CD14-positive monocyte (primary cell): ENCODE measurements around the gene TCEANC. TPM values are rescaled to one million over a fixed set of nuclear protein-coding genes. Genes with fewer than 3 reads are reported as not detected.

Experiments used
- DNase-seq, 3 donors: peaks; one replicate each; pipeline ENCODE4 v3.0.0-alpha.2; 2011 to 2022
- H2AFZ ChIP-seq: 2 replicates; pipeline ENCODE4 v1.6.0; 2012; ENCODE audit warnings: mild to moderate bottlenecking, low read depth, low read length, inconsistent platforms; ENCODE audit not compliant: insufficient read depth, poor library complexity, severe bottlenecking
- H3K27ac ChIP-seq, 2 donors: 1 replicate in 1 of 2; 2 replicates in 1 of 2; pipeline ENCODE4 v1.5.1; 2012 to 2013; ENCODE audit warnings: low read length in 2 of 2, control low read depth in 1 of 2, inconsistent platforms in 1 of 2, low read depth in 1 of 2, mild to moderate bottlenecking in 1 of 2
- H3K27me3 ChIP-seq, 2 donors: one replicate each; pipeline versions ENCODE4 v1.6.0 to v1.6.1; 2011 to 2013; ENCODE audit warnings: low read length in 2 of 2; ENCODE audit not compliant: control insufficient read depth in 2 of 2, insufficient read depth in 2 of 2
- H3K36me3 ChIP-seq, 2 donors: replicated peaks in 1 of 2; 1 replicate in 1 of 2; 2 replicates in 1 of 2; pipeline versions ENCODE4 v1.5.1 to v1.6.1; 2012 to 2013; ENCODE audit warnings: low read length in 2 of 2, control low read depth in 1 of 2, inconsistent platforms in 1 of 2, mild to moderate bottlenecking in 1 of 2; ENCODE audit not compliant: insufficient read depth in 2 of 2, control insufficient read depth in 1 of 2
- H3K4me1 ChIP-seq, 2 donors: 1 replicate in 1 of 2; 2 replicates in 1 of 2; pipeline versions ENCODE4 v1.5.1 to v1.6.1; 2012 to 2013; ENCODE audit warnings: low read length in 2 of 2, control low read depth in 1 of 2, inconsistent platforms in 1 of 2, mild to moderate bottlenecking in 1 of 2, moderate library complexity in 1 of 2; ENCODE audit not compliant: insufficient read depth in 2 of 2, control insufficient read depth in 1 of 2
- H3K4me2 ChIP-seq: replicated peaks from 2 replicates; pipeline ENCODE3; 2012; ENCODE audit warnings: low read length, moderate library complexity, mild to moderate bottlenecking; ENCODE audit not compliant: poor library complexity, severe bottlenecking; ENCODE audit errors: extremely low read depth
- H3K4me3 ChIP-seq, 3 experiments: fragments of 200-600 bp in 1 of 3; sonication (generic) in 1 of 3; replicated peaks in 1 of 3; 1 replicate in 2 of 3; 2 replicates in 1 of 3; pipeline ENCODE4 v1.5.1; 2011 to 2013; ENCODE audit warnings: low read length in 3 of 3, mild to moderate bottlenecking in 3 of 3, control low read depth in 2 of 3, low read depth in 2 of 3, inconsistent platforms in 1 of 3, moderate library complexity in 1 of 3
- H3K79me2 ChIP-seq: 2 replicates; pipeline ENCODE4 v1.6.0; 2012; ENCODE audit warnings: mild to moderate bottlenecking, control low read depth, inconsistent platforms, low read length, moderate library complexity; ENCODE audit not compliant: insufficient read depth
- H3K9ac ChIP-seq: 2 replicates; pipeline ENCODE4 v1.6.0; 2017; ENCODE audit warnings: low read length, mild to moderate bottlenecking; ENCODE audit not compliant: insufficient read depth, poor library complexity, severe bottlenecking
- H3K9me3 ChIP-seq, 2 donors: replicated peaks in 1 of 2; 1 replicate in 1 of 2; 2 replicates in 1 of 2; pipeline versions ENCODE4 v1.5.1 to v1.6.1; 2012 to 2013; ENCODE audit warnings: low read length in 2 of 2, control low read depth in 1 of 2; ENCODE audit not compliant: control insufficient read depth in 1 of 2, insufficient read depth in 1 of 2
- H4K20me1 ChIP-seq: 2 replicates; pipeline ENCODE4 v1.6.0; 2012; ENCODE audit warnings: mild to moderate bottlenecking, low read length, control low read depth, moderate library complexity; ENCODE audit not compliant: insufficient read depth
- H3K27ac Mint-ChIP-seq, 7 donors: one replicate each; pipeline ENCODE4 v1.8.0; 2020; ENCODE audit warnings: mild to moderate bottlenecking in 7 of 7, mixed read lengths in 7 of 7, moderate library complexity in 6 of 7, inconsistent platforms in 2 of 7
- H3K27me3 Mint-ChIP-seq, 3 donors: one replicate each; pipeline ENCODE4 v1.8.0; 2021 to 2022; ENCODE audit warnings: low read depth in 3 of 3, mild to moderate bottlenecking in 3 of 3, mixed read lengths in 3 of 3, moderate library complexity in 3 of 3, inconsistent platforms in 1 of 3
- H3K36me3 Mint-ChIP-seq, 2 donors: one replicate each; pipeline ENCODE4 v1.8.0; 2020; ENCODE audit warnings: mixed read lengths in 2 of 2, inconsistent platforms in 1 of 2, mild to moderate bottlenecking in 1 of 2
- H3K4me1 Mint-ChIP-seq: one replicate; pipeline ENCODE4 v1.8.0; 2020; ENCODE audit warnings: mild to moderate bottlenecking, mixed read lengths
- H3K4me3 Mint-ChIP-seq, 2 donors: one replicate each; pipeline ENCODE4 v1.8.0; 2020; ENCODE audit warnings: mild to moderate bottlenecking in 2 of 2, mixed read lengths in 2 of 2, moderate library complexity in 1 of 2
- H3K9me3 Mint-ChIP-seq, 7 donors: one replicate each; pipeline ENCODE4 v1.8.0; 2020 to 2022; ENCODE audit warnings: mixed read lengths in 7 of 7, mild to moderate bottlenecking in 6 of 7, moderate library complexity in 6 of 7, inconsistent platforms in 2 of 7
- WGBS: methylation state at CpG from one replicate; pipeline ENCODE4 v1.1.5; 2013; ENCODE audit warnings: missing lambda C conversion rate; ENCODE audit not compliant: insufficient coverage; 5-methylcytosine and 5-hydroxymethylcytosine counted together
- intact Hi-C, 2 donors: fragments of 100-400 bp; cut with micrococcal nuclease; formaldehyde crosslinking; loops; one replicate each; pipeline versions ENCODE4 v1.15.0 to v1.15.1; 2023
- polyA plus RNA-seq, 3 donors: library from polyadenylated mRNA; depleted of rRNA in 1 of 3; unstranded in 2 of 3; stranded (reverse) in 1 of 3; fragments of 300-500 nt in 2 of 3; fragments of >200 nt in 1 of 3; fragmentation: Illumina TruSeq in 2 of 3; gene quantifications; 1 replicate in 2 of 3; 2 replicates in 1 of 3; pipeline ENCODE4 v1.2.3, GENCODE V29; 2012 to 2021
- TF ChIP-seq, protein P1 (sequence below): fragments of 200-600 bp; IDR thresholded peaks from one replicate; pipeline ENCODE4 v1.8.0; 2022; ENCODE audit warnings: antibody characterized with exemption, mild to moderate bottlenecking

TCEANC gene
- polyA plus RNA-seq, 3 donors: 1.6 to 2.8 (median 1.9) TPM

DNA sequence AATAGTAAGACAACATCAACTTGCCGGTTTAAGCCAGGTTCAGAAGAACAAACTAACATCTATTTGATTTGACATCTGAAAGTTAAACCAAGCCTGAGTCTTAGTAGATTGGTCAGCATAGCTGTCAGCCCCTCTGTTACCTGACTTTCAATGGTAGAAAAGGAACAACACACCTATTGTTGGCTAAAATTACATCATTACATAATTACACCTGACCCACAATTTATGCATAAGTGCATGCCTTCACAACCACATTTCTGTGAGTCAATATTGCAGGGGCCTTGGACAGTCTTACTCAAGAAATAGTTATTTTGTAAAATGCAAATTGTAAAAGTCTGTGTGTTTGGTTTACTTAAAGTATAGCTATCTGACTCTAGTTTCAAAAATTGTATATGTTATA is 47.3 kb upstream of the TCEANC start:
- H3K79me2 ChIP-seq: no peaks in the 10 kb centered on the region
- H3K36me3 ChIP-seq: no peaks in the 10 kb centered on the region
- Mint-ChIP-seq H3K4me3 (no peak overlapping the region), H3K9me3 (no peaks in the 10 kb centered on the region), H3K36me3 (no peaks in the 10 kb centered on the region), H3K27ac (no peak overlapping the region), H3K4me1 (no peaks in the 10 kb centered on the region), H3K27me3 (peaks cover 0 to 12% (median under 1%) of the 10 kb centered on the region in 3 donors)
- H3K4me2 ChIP-seq: no peak overlapping the region
- H3K9me3 ChIP-seq: no peaks in the 10 kb centered on the region
- TF ChIP-seq, protein P1, sequence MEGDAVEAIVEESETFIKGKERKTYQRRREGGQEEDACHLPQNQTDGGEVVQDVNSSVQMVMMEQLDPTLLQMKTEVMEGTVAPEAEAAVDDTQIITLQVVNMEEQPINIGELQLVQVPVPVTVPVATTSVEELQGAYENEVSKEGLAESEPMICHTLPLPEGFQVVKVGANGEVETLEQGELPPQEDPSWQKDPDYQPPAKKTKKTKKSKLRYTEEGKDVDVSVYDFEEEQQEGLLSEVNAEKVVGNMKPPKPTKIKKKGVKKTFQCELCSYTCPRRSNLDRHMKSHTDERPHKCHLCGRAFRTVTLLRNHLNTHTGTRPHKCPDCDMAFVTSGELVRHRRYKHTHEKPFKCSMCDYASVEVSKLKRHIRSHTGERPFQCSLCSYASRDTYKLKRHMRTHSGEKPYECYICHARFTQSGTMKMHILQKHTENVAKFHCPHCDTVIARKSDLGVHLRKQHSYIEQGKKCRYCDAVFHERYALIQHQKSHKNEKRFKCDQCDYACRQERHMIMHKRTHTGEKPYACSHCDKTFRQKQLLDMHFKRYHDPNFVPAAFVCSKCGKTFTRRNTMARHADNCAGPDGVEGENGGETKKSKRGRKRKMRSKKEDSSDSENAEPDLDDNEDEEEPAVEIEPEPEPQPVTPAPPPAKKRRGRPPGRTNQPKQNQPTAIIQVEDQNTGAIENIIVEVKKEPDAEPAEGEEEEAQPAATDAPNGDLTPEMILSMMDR: no peak
- intact Hi-C loops: no loop called here
- no peak for DNase-seq
- H3K4me3 ChIP-seq: no peak overlapping the region
- H3K27me3 ChIP-seq: peaks cover 0 to 9% of the 10 kb centered on the region in 2 donors
- H3K27ac ChIP-seq: no peak overlapping the region
- no peak overlapping the region for H3K9ac ChIP-seq
- WGBS: no CpG with 5 or more reads among the region's 1 CpG
- H4K20me1 ChIP-seq: no peaks in the 10 kb centered on the region
- H3K4me1 ChIP-seq: no peaks in the 10 kb centered on the region
- H2AFZ ChIP-seq: no peak overlapping the region

DNA sequence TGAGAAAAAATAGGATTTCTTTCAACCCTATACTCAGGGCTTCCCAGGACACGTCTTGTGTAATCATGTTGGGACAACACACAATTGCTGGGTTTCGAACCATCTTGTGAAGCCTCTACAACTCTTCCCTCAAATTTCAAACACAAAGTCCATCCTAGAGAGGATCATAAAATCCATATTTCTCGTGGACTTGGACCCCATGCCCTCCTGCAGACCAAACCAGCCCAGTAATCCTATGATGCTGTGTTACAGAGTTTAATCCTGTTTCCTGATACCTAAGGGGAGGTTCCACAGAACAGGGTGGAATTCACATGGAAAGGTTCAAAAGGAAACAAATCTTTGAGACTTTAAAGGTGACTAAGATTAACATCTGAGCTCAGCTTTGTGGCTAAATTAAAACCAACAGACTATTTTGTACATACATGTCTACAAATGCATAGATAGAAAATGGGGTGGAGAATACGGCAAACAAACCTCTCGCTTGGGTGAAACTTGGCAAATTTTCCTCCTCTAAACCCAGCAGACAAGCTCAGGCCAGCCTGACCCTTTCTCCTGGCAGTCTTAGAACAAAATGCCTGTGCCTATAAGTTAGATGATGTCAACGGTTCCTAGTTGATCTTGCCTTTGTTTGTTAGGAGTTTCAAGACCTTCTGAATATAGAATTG is 45.5 kb upstream of the TCEANC start:
- Mint-ChIP-seq H3K4me1 (no peaks in the 10 kb centered on the region), H3K4me3 (no peak overlapping the region), H3K27ac (no peak overlapping the region), H3K9me3 (no peaks in the 10 kb centered on the region), H3K27me3 (peaks cover 0 to 9% (median 2%) of the 10 kb centered on the region in 3 donors), H3K36me3 (no peaks in the 10 kb centered on the region)
- Histone ChIP-seq H3K9me3 (no peaks in the 10 kb centered on the region), H3K4me1 (no peaks in the 10 kb centered on the region), H3K9ac (no peak overlapping the region), H4K20me1 (no peaks in the 10 kb centered on the region), H2AFZ (no peak overlapping the region), H3K79me2 (no peaks in the 10 kb centered on the region), H3K27me3 (peaks cover 0 to 9% of the 10 kb centered on the region in 2 donors), H3K27ac (no peak overlapping the region), H3K36me3 (no peaks in the 10 kb centered on the region), H3K4me2 (no peak overlapping the region), H3K4me3 (no peak overlapping the region)
- intact Hi-C loops: no loop called here
- no peak for DNase-seq
- 100% methylated on average over 2 of the region's 6 CpGs for WGBS
- TF ChIP-seq, protein P1: no peak
